ENCODE results near the gene PLK1. TPM values are rescaled to one million over a fixed set of nuclear protein-coding genes. Genes with fewer than 3 reads are reported as not detected.
"Not testable (repeated sequence)": the region's sequence is repeated elsewhere in the genome, so short reads cannot be mapped to it uniquely, and the experiment has no call there.

PLK1 gene
- 12.9 TPM for polyA plus RNA-seq (2013, experiment 1 of 2)
- polyA plus RNA-seq (2013, experiment 2 of 2): 11.7 TPM

DNA sequence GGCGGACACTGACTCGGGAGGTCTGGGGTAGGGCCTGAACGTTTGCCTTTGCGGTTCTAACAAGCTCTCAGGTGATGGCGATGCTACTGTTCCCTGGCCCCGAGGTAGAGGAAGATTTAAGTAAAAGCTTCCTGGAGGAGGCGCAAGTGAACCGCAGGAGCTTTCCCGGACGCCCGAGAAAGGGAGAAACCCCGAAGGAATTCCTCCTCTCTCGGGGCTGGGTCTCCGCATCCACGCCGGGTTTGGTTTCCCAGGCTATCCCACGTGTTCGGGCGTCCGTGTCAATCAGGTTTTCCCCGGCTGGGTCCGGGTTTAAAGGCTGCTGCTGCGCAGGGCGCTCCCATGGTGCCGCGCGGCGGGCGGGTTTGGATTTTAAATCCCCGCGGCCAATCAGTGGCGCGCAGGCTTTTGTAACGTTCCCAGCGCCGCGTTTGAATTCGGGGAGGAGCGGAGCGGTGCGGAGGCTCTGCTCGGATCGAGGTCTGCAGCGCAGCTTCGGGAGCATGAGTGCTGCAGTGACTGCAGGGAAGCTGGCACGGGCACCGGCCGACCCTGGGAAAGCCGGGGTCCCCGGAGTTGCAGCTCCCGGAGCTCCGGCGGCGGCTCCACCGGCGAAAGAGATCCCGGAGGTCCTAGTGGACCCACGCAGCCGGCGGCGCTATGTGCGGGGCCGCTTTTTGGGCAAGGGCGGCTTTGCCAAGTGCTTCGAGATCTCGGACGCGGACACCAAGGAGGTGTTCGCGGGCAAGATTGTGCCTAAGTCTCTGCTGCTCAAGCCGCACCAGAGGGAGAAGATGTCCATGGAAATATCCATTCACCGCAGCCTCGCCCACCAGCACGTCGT lies at the start of gene PLK1:
Gene PLK1, plus strand, starts transcription at position 460 of the 844 bp plus-strand sequence. Its CDS starts 44 bp downstream, at position 504.
- Histone ChIP-seq H3K79me1 (replicated peaks; ENCODE audit: low read length, poor library complexity, severe bottlenecking) (peaks cover 37% of the 10 kb centered on the region), H3K4me3 (ENCODE audit: insufficient read depth in 1 of 2, low read depth in 1 of 2, low read length in 2 of 2) (peak within 1 kb of the TSS; percentile 66 to 79), H2AFZ (ENCODE audit: low read depth, low read length) (no peak within 1 kb of the TSS), H3K27ac (ENCODE audit: low read length, poor library complexity, severe bottlenecking) (peak within 1 kb of the TSS; percentile 37), H3K4ac (ENCODE audit: low read depth in 1 of 2, low read length in 2 of 2) (peak within 1 kb of the TSS; percentile 35 to 42), H3K9me3 (ENCODE audit: control insufficient read depth, low read length) (no peaks in the 10 kb centered on the region), H3K4me2 (ENCODE audit: low read length, poor library complexity, severe bottlenecking) (peak within 1 kb of the TSS; percentile 99), H3K9ac (ENCODE audit: low read length) (peak within 1 kb of the TSS; percentile 91), H2AK5ac (ENCODE audit: low read length, severe bottlenecking) (peak within 1 kb of the TSS; percentile 16), H3K14ac (ENCODE audit: low read length in 2 of 2) (peak within 1 kb of the TSS in 1 of 2 experiments; percentile 87), H3K18ac (ENCODE audit: low read depth in 1 of 2, low read length in 2 of 2) (peak within 1 kb of the TSS in 1 of 2 experiments; percentile 54), H2BK15ac (ENCODE audit: low read depth, poor library complexity, severe bottlenecking) (no peak within 1 kb of the TSS), H3K36me3 (ENCODE audit: control insufficient read depth in 1 of 2, insufficient read depth in 2 of 2, low read depth in 1 of 2, low read length in 2 of 2) (peaks cover 34 to 51% of the 10 kb centered on the region in 2 experiments), H3K27me3 (ENCODE audit: control insufficient read depth in 1 of 2, insufficient read depth in 1 of 2, low read length in 2 of 2) (no peaks in the 10 kb centered on the region), H3K23ac (ENCODE audit: low read length in 2 of 2) (peak within 1 kb of the TSS in 1 of 2 experiments; percentile 70), H2BK5ac (ENCODE audit: low read depth, low read length, poor library complexity, severe bottlenecking) (peak within 1 kb of the TSS; percentile 21), H2BK12ac (ENCODE audit: low read length in 2 of 2) (no peak within 1 kb of the TSS), H2BK120ac (ENCODE audit: low read depth, low read length) (no peak within 1 kb of the TSS), H4K91ac (ENCODE audit: low read length) (no peak within 1 kb of the TSS), H4K8ac (ENCODE audit: low read length) (no peak within 1 kb of the TSS), H3K4me1 (ENCODE audit: control insufficient read depth, insufficient read depth, low read depth, low read length) (peaks cover 27% of the 10 kb centered on the region)
- peak; percentile 85 for DNase-seq
- 2% methylated on average over 75 of the region's 75 CpGs for WGBS

- Histone ChIP-seq H3K4me2 (ENCODE audit: low read length, poor library complexity, severe bottlenecking) (no peak overlapping the region), H3K4me1 (ENCODE audit: control insufficient read depth, insufficient read depth, low read depth, low read length) (no peaks in the 10 kb centered on the region), H3K79me1 (replicated peaks; ENCODE audit: low read length, poor library complexity, severe bottlenecking) (peaks cover 23% of the 10 kb centered on the region), H2BK15ac (ENCODE audit: low read depth, poor library complexity, severe bottlenecking) (no peak overlapping the region), H3K27ac (ENCODE audit: low read length, poor library complexity, severe bottlenecking) (no peak overlapping the region), H3K18ac (ENCODE audit: low read depth in 1 of 2, low read length in 2 of 2) (no peak overlapping the region), H3K36me3 (ENCODE audit: control insufficient read depth in 1 of 2, insufficient read depth in 2 of 2, low read depth in 1 of 2, low read length in 2 of 2) (peaks cover 34 to 76% of the 10 kb centered on the region in 2 experiments), H2BK120ac (ENCODE audit: low read depth, low read length) (no peak overlapping the region), H3K23ac (ENCODE audit: low read length in 2 of 2) (no peak overlapping the region), H3K9ac (ENCODE audit: low read length) (no peak overlapping the region), H3K27me3 (ENCODE audit: control insufficient read depth in 1 of 2, insufficient read depth in 1 of 2, low read length in 2 of 2) (no peaks in the 10 kb centered on the region), H3K4me3 (ENCODE audit: insufficient read depth in 1 of 2, low read depth in 1 of 2, low read length in 2 of 2) (no peak overlapping the region), H4K91ac (ENCODE audit: low read length) (no peak overlapping the region), H2BK12ac (ENCODE audit: low read length in 2 of 2) (no peak overlapping the region), H2AK5ac (ENCODE audit: low read length, severe bottlenecking) (no peak overlapping the region), H2AFZ (ENCODE audit: low read depth, low read length) (no peak overlapping the region), H3K14ac (ENCODE audit: low read length in 2 of 2) (no peak overlapping the region), H3K9me3 (ENCODE audit: control insufficient read depth, low read length) (no peaks in the 10 kb centered on the region), H3K4ac (ENCODE audit: low read depth in 1 of 2, low read length in 2 of 2) (no peak overlapping the region), H4K8ac (ENCODE audit: low read length) (no peak overlapping the region), H2BK5ac (ENCODE audit: low read depth, low read length, poor library complexity, severe bottlenecking) (no peak overlapping the region)
- 99% methylated on average over 8 of the region's 8 CpGs for WGBS
- no peak for DNase-seq
These were observed 49.2 kb upstream of the PLK1 start for GRCh38 chr16:23629516-23629915.

DNA sequence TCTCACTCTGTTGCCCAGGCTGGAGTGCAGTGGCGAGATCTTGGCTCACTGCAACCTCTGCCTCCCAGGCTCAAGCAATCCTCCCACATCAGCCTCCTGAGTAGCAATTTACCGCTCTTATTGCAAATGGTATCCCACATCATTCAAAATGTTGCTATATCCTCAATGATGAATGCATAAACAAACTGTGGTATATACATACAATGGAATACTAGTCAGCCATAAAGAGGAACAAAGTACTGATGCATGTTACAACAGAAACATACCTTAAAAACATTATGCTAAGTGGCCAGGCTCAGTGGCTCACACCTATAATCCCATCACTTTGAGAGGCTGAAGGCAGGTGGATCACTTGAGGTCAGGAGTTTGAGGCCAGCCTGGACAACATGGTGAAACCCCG lies 46.8 kb upstream of the PLK1 start:
- not testable (repeated sequence) for H3K4me1 ChIP-seq (ENCODE audit: control insufficient read depth, insufficient read depth, low read depth, low read length); H3K14ac ChIP-seq (ENCODE audit: low read length in 2 of 2)
- 100% methylated on average over 1 of the region's 3 CpGs for WGBS

GRCh38 chr16:23634461-23635036 lies 44.1 kb upstream of the PLK1 start:
- no peak overlapping the region for H2AK5ac ChIP-seq (ENCODE audit: low read length, severe bottlenecking)
- H3K9me3 ChIP-seq (ENCODE audit: control insufficient read depth, low read length): no peaks in the 10 kb centered on the region
- H4K8ac ChIP-seq (ENCODE audit: low read length): no peak overlapping the region
- no peak overlapping the region for H3K14ac ChIP-seq (ENCODE audit: low read length in 2 of 2)
- 95% methylated on average over 3 of the region's 4 CpGs for WGBS
- H3K4me3 ChIP-seq (ENCODE audit: insufficient read depth in 1 of 2, low read depth in 1 of 2, low read length in 2 of 2): no peak overlapping the region
- no peak for DNase-seq
- H3K36me3 ChIP-seq (ENCODE audit: control insufficient read depth in 1 of 2, insufficient read depth in 2 of 2, low read depth in 1 of 2, low read length in 2 of 2): peaks cover 18 to 78% of the 10 kb centered on the region in 2 experiments
- H3K18ac ChIP-seq (ENCODE audit: low read depth in 1 of 2, low read length in 2 of 2): no peak overlapping the region
- H2BK15ac ChIP-seq (ENCODE audit: low read depth, poor library complexity, severe bottlenecking): no peak overlapping the region
- H3K23ac ChIP-seq (ENCODE audit: low read length in 2 of 2): no peak overlapping the region
- H3K79me1 ChIP-seq (replicated peaks; ENCODE audit: low read length, poor library complexity, severe bottlenecking): peaks cover 22% of the 10 kb centered on the region
- H3K4ac ChIP-seq (ENCODE audit: low read depth in 1 of 2, low read length in 2 of 2): no peak overlapping the region
- H3K27ac ChIP-seq (ENCODE audit: low read length, poor library complexity, severe bottlenecking): no peak overlapping the region
- H3K9ac ChIP-seq (ENCODE audit: low read length): no peak overlapping the region
- H3K4me2 ChIP-seq (ENCODE audit: low read length, poor library complexity, severe bottlenecking): no peak overlapping the region
- peaks cover 2% of the 10 kb centered on the region for H3K4me1 ChIP-seq (ENCODE audit: control insufficient read depth, insufficient read depth, low read depth, low read length)
- no peak overlapping the region for H4K91ac ChIP-seq (ENCODE audit: low read length)
- no peak overlapping the region for H2BK5ac ChIP-seq (ENCODE audit: low read depth, low read length, poor library complexity, severe bottlenecking)
- H2BK120ac ChIP-seq (ENCODE audit: low read depth, low read length): no peak overlapping the region
- H2BK12ac ChIP-seq (ENCODE audit: low read length in 2 of 2): no peak overlapping the region
- H3K27me3 ChIP-seq (ENCODE audit: control insufficient read depth in 1 of 2, insufficient read depth in 1 of 2, low read length in 2 of 2): no peaks in the 10 kb centered on the region
- no peak overlapping the region for H2AFZ ChIP-seq (ENCODE audit: low read depth, low read length)

More for the DNA sequence above, 46.8 kb upstream of the PLK1 start:
- H3K4ac ChIP-seq (ENCODE audit: low read depth in 1 of 2, low read length in 2 of 2); DNase-seq; H4K8ac ChIP-seq (ENCODE audit: low read length); H4K91ac ChIP-seq (ENCODE audit: low read length); H2BK120ac ChIP-seq (ENCODE audit: low read depth, low read length); H3K4me2 ChIP-seq (ENCODE audit: low read length, poor library complexity, severe bottlenecking); H3K9ac ChIP-seq (ENCODE audit: low read length); H2AFZ ChIP-seq (ENCODE audit: low read depth, low read length); H3K27me3 ChIP-seq (ENCODE audit: control insufficient read depth in 1 of 2, insufficient read depth in 1 of 2, low read length in 2 of 2); H2AK5ac ChIP-seq (ENCODE audit: low read length, severe bottlenecking); H3K23ac ChIP-seq (ENCODE audit: low read length in 2 of 2); H3K4me3 ChIP-seq (ENCODE audit: insufficient read depth in 1 of 2, low read depth in 1 of 2, low read length in 2 of 2); H2BK12ac ChIP-seq (ENCODE audit: low read length in 2 of 2); H3K27ac ChIP-seq (ENCODE audit: low read length, poor library complexity, severe bottlenecking); H2BK5ac ChIP-seq (ENCODE audit: low read depth, low read length, poor library complexity, severe bottlenecking); H2BK15ac ChIP-seq (ENCODE audit: low read depth, poor library complexity, severe bottlenecking); H3K18ac ChIP-seq (ENCODE audit: low read depth in 1 of 2, low read length in 2 of 2); H3K9me3 ChIP-seq (ENCODE audit: control insufficient read depth, low read length): not testable (repeated sequence)
- Histone ChIP-seq H3K36me3 (ENCODE audit: control insufficient read depth in 1 of 2, insufficient read depth in 2 of 2, low read depth in 1 of 2, low read length in 2 of 2) (peaks cover 23 to 81% of the 10 kb centered on the region in 2 experiments), H3K79me1 (replicated peaks; ENCODE audit: low read length, poor library complexity, severe bottlenecking) (peaks cover 22% of the 10 kb centered on the region)
